GM18502 (cell line): Measurements from ENCODE around the gene CEACAM3.

Experiments used
- ATAC-seq: cut with Tn5 transposase; IDR thresholded peaks from one replicate; pipeline ENCODE4 v1.9.1; 2021; ENCODE audit warnings: mild to moderate bottlenecking; ENCODE audit not compliant: unreplicated experiment, poor library complexity

CEACAM3 gene

DNA sequence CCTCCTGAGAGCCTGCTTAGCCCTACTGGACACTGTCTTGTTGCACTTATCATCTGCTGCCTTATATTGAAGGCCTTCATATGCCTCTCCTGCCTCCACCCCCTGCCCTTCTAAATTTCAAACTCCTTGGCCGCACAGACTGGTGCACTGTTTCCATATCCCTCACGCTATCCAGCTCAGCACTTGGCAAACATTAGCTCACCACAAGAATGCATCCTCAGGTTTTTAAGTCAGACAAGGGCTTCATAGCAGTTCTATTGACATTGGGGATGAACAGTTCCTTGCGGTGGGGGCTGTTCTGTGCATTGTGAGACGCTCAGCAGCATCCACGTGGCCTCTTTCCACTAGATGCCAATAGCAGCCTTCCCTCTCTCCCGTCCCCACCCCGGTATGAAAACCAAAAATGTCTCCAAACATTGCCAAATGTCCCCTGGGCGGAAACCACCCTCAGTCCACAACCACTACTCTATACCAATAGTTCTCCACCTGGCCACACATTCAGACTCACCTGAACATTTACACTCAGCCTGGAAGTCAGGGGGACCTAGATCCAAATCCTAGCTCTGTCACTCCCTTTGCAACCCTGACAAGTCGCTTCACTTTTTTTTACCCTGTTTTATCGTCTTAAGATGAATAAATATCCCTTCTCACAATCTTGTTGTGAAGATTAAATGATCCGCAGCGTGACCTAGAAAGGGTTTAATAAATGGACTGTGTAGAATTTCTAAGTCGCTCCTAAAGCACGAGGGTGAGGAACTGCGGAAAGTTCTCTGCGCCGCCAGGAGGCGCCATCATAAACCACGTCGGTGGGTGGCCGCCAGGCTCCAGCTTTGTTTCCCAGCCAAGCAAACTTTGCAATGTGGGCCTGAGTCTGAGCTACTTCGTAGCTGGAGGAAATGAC, 3.6 kb upstream of the CEACAM3 start:
- ATAC-seq = no peak

DNA sequence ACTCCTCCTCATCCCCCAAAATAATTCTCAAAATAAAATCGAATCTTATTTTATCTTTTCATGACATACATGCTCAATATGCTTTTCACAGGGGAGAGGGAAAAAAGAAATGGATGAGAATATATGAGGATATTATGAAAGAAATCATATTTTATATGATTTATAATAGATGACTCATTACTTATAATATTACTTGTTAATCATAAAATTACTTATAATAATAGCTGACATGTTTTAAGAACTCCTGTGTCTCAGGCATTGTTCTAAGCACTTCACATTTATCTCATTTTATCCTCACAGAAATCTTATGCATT, 3.0 kb upstream of the CEACAM3 start:
- ATAC-seq = no peak

DNA sequence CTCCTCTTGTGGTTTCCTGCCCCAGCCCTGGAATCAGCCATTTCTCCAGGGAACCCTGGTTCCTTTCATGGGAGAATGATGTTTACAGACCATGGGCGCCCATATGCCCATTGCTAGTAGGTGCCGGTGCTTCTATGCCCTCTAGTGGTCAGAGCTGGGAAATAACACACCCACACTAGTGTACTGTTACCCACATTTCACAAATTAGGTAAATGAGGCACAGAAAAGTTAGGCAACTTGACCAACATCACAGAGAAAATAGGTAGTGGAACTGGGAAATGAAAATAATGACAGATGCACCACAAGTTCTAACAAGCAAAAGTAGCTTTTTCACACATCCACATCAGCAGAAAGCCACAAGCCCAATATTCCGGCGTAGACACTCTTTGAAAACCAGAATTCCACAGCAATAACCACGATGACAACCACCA, 1.3 kb upstream of the CEACAM3 start:
- no peak for ATAC-seq

DNA sequence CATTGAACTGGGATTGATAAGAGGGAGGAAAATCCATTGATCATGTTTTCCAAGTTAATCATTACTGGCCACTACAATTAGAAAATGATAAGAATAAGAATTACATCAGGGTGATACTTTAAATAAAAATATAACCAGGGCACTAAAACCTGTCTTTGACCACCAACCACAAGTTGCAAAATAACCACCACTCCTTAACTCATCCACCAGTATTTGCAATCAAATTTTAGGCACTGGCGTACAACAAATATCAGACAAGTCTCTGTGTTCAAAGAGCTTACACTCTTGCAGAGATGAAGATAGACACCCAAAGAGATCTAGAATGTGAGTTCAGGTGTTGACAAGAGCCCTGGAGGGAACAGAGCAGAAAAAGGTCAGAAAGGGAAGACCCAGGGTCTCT, 514 bp downstream of the CEACAM3 start:
- ATAC-seq = no peak

DNA sequence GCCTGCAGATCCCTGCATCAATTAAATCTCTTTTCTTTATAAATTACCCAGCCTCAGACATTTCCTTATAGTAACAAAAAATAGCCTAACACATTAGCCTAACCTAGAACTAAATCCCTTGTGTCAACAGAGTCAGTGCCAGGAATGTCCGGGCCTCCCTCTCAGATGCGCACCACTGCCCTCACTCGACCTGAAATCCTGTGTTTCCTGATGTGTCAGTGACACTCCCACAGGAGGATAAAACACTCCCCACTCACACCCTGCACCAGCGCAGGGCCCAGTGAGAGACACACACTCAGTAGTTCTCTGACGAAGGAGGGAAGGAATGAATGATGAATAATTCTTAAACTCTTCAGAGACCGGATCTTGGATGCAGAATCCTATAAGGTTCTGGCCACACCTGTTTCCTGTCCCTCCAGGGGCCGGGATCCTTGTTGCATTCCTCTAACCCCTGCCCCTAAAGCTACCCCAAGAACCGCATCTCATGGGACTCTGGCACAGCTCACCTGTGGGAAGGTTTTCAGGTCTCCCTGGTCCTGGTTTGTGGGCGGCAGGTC, 3.1 kb downstream of the CEACAM3 start:
- no peak for ATAC-seq

DNA sequence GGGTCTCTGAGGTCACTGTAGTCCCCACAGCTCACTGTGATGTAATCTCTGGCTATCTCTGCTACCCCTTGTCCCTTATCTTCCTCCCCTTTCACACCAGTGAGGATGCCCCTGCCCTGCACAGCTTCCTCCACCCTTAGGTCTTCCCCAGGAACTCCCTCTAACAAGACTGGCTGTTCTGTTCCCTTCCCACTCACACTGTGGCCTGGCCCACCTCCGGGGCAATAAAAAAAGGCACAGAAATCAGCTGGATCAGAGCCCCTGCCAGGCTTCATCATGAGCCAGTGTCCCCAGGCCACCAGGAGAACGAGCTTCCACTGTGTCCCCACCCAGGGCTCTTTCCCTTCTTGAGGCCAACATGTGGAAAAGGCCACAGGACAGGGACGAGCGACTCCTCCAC, 4.6 kb downstream of the CEACAM3 start:
- no peak for ATAC-seq

DNA sequence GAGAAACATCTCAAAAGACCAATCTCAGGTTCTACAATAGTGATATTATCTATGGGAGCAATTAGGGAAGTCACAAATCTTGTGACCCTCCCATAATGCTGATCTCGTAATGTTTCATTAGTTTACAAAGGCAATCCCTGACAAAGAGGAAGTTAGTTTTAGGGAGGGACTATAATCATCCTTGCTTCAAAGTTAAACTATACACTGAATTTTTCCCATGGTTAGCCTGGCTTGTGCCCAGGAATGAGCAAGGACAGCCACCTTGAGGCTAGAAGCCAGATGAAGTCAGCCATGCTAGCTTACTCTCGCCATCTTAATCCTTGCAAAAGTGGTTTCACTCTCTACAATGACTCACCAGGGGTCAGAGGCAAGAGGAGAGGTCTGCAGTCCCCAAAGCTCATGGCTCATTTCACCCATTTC, 5.4 kb downstream of the CEACAM3 start:
- ATAC-seq = no peak

DNA sequence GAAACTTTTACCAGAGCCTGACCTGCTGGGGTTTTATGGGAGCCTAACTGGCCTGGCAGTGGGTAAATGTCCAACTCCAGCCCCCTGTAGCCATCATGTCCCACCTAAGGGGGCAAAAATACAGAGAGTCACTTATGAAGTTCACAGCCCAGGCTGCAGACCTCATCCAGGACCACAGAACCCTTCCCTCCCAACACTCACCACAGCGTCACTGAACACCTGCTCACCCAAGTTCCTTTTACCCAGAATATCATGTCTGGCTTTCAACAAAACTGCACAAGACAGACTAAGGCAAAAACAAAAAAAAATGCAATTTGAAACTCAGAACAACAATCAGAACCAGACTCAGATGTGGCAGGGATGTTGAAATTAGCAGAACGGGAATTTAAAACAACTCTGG, 6.4 kb downstream of the CEACAM3 start:
- ATAC-seq = no peak

DNA sequence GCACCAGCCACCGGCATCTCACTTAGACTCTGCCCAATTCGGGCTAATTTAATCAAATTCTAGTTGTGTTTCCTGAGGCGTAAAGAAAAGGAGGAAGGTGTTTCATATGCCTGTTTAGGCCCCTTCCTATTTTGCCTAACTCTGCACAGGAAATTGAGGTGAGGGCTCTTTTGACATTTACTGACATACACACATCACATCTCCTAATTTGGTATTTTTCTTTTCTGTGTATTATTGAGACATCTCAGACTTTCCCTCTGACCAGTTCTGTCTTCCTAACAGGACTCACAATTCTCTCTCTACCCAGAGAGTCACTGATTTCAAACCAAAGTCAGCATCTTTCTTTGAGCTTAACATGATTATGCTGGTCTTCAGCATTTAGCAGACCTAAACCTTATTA, 7.9 kb downstream of the CEACAM3 start:
- ATAC-seq = no peak

DNA sequence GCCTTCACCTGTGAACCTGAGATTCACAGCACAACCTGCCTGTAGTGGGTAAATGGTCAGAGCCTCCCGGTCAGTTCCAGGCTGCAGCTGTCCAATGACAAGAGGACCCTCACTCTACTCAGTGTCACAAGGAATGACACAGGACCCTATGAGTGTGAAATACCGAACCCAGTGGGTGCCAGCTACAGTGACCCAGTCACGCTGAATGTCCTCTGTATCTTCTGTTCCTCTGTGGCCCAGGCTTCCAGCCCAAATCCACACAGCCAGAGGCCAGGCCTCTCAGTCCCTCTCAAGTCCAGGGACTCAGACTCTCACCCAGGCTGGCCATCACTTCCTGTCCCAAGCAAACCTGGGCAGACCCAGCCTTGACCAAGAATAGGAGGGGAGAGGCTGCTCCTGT, 10.8 kb downstream of the CEACAM3 start:
- no peak for ATAC-seq

DNA sequence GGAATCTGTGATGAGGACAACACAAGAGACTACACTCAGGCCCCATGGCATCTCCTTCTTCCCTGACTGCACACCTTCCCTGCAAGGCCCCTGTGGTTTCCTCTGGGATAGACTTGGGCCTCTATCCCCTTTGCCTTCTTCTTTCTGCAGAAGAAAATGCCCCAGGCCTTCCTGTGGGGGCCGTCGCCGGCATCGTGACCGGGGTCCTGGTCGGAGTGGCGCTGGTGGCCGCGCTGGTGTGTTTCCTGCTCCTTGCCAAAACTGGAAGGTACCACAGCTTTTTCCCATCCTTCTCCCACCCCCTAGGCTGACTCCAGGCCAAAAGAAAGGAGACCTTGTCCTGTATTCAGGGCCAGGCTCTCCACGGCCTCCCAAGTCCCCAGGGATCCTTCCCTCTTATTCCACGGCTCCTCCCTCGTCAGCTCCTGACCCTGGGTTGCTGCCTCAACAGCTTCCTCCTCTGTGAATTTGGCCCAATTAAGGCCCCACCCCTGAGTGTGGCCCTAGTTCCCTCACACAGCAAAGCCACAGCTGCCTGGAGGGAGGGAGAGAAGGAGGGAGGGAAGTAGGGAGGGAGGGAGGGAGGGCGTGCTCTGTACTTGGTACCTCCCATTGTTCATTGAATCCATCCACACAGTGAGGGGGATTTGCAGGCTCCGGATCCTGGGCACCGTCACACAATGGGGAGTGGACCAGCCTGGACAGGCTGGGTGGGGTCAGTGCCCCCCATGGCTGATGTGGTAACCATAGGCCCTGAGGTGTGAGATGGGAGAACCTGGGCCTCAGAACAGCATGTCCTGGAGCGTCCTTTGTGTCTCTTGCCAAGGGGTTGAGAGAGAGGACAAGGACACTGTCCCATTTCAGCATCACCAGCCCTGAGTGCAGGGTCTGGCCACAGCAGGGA, 12.5 kb downstream of the CEACAM3 start:
- ATAC-seq = no peak

DNA sequence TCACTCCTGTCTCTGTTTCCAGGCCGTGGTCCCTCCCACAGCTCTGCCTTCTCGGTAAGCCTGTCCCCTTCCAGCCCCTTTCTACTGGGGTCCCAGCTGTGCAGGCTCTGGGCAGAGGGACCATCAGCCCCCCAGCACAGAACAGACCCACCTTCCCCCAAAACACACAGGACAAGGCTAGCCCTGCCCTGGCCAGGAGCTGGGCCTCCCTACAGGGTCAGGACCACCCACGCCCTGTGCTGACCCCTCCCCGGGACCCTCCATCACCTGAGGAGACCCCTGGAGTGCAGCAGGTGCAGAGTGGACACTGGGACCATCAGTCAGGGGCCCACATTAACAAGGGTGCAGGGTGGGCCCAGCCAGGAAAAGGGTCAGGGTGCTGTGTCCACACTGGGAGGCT, 13.9 kb downstream of the CEACAM3 start:
- ATAC-seq = no peak

DNA sequence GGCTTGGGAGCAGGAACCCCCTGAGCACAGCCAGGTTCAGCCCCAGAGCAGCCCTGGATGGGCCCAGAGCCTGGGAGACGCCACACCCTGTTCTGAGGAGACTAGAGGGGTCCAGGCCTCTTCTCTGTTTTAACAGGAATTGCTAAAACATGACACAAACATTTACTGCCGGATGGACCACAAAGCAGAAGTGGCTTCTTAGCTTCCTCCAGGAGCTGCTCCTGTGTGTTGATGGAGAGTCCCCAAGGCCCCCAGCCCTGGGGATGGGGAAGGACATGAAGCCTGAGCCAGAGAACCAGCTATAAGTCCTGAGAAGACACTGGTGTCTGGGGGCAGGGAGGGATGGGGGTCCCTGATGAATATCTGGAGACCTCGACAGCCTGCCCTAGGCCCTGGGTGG, 14.6 kb downstream of the CEACAM3 start:
- no peak for ATAC-seq

DNA sequence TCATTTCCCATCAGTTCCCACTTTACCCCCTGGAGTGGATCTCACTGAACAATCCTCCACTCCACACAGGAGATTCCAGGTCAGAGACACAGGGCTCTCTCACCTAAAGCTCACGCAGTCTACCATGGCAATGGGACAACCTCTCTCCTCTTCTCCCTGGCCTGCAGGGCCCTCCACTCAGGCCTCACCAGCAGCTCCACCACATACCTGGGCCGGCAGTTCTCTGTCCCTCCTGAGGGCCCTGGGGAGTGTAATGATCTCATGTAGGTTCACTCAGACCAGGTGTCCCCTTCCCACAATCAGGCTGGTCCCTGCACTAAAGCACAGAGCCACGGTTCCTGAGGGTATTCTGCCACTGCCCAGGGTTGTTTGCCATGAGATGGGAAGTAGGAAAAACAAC, 15.6 kb downstream of the CEACAM3 start:
- no peak for ATAC-seq

DNA sequence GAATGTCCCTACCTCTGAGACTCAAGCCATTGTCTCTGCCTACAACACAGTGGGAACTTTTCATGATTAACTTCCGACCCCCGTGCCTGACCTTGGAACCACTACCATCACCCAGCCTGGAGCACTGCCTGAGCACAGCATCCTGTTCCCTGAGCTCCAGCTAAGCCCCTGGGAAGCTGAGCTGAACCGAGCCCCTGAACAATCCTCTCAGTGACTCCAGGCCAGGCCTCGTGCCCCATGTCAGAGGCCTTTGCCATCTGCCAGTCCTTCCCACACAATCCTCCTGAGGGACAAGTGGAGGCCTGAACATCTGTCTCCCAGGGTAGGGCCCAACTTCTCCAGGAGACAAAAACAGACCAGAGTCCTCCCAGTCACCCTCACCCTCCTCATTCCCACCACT, 17.5 kb downstream of the CEACAM3 start:
- ATAC-seq = no peak

DNA sequence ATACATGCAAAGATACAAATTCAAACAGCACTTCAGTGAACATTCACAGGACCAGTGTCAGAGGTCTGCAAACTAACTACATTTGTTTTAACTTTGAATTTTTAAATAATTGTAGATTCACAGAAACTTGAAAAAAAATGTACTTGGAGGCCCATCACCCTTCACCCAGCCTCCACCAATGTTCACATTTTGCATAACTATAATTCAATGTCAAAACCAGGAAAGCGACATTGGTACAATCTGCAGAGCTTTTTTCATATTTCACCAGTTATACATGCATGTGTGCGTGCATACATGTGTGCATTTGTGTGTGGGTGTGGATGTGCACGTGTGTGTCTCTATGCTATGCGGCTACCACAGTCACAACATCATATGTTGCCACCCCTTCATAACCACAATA, 18.9 kb downstream of the CEACAM3 start:
- no peak for ATAC-seq

DNA sequence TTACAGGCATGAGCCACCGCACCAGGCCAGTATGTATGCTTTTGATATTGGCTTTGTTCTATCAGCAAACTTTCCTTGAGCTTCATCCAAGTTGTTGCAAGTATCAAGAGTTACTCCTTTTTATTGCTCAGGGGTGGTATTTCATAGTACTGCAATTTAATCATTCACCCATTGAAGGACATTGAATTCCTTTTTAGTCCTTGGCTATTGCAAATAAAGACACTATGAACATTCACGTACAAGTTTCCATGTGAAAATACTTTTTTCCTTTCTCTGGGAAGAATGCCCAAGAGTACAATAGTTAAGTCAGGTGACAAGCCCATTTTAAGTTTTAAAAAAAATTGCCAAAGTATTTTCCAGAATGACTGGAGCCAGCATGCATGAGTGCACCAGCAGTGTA, 20.4 kb downstream of the CEACAM3 start:
- no peak for ATAC-seq

DNA sequence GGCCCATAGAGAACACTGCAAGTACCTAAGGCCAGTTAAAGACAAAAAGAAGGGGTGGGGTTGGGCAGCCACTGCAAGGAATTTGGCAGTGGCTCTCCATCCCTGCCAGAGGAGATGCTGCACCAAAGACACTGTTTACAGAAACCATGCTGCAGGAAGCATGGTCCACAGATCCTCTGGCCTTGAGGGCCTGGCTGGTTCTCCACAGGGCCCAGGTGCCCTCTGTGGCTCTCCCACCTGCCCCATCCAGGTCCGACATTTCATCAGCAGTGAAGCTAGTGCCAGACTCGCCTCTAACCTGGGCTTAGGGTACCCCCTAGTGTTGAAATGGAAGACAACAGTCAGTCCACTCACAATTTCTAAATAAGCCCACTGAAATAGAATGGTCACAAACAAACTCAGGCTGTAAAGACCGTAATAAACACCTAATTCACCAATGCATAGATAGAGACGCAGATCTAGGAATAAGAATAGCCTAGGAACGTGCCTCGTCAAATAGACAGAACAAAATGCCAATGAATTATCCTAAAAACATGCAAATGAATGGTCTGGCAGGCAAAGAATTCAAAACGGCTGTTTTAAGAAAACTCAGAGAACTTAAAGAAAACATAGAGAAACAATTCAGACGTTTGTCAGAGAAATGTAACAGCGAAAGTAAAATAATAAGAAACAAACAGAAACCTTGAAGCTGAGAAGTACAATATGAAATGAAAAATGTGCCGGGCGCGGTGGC, 24.8 kb downstream of the CEACAM3 start:
- ATAC-seq = no peak

DNA sequence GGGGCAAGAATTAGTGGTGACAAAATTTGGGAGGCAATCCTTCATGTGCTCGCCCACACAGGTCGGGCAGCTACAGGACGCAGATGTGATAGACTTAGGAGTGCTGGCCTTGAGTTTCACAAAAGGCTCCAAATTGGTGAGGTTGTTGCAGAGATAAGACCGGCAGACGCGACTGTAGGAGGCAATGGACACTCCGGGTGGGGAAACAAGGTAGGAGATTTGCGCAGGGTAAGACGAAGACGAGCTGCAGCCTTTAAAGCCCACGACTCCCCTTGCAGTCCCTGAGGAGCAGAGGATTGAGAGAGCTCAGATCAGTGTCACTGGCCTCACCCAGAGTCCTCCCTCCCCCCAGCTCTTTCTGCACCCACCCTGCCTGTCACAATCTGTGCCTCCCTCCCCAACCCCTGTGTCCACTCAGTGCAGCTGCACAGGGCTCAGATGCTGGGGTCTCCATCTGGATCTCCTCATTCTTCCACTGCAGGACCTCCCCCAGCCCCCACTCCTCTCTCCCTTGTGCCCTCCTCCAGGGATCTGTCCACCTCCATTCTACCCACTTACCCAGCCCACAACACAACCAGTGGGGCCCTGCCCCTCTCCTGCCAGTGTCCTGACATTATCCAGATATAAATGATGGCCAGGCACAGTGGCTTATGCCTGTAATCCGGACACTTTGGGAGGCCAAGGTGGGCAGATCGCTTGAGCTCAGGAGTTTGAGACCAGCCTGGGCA, 41.8 kb downstream of the CEACAM3 start:
- ATAC-seq = no peak

DNA sequence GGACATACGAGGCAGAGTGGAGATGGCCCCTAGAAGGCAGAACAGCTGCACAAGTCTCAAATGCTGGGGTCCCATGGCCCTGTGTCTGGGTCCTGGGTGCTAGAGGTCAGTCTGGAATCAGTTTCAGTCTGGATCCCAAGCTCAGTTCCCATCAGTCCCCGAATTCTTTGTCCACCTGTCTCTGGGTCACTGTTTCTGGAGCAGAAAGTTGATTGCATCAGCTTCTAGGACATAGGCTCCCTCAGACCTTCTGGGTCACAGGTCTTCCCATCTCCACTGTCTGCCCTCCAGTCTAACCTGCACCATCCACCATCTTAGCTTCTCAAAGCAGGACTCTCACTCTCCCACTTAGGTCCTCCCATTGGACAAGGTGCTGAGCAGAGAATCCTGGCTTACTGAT, 42.8 kb downstream of the CEACAM3 start:
- no peak for ATAC-seq
